GM18517 (cell line): ENCODE measurements around the gene S100A4.
"Not testable (repeated sequence)": the region's sequence is repeated elsewhere in the genome, so short reads cannot be mapped to it uniquely, and the experiment has no call there.

Experiments used
- ATAC-seq: cut with Tn5 transposase; IDR thresholded peaks from one replicate; pipeline ENCODE4 v1.9.1; 2021; ENCODE audit warnings: mild to moderate bottlenecking, moderate library complexity; ENCODE audit not compliant: unreplicated experiment

Gene S100A4

DNA sequence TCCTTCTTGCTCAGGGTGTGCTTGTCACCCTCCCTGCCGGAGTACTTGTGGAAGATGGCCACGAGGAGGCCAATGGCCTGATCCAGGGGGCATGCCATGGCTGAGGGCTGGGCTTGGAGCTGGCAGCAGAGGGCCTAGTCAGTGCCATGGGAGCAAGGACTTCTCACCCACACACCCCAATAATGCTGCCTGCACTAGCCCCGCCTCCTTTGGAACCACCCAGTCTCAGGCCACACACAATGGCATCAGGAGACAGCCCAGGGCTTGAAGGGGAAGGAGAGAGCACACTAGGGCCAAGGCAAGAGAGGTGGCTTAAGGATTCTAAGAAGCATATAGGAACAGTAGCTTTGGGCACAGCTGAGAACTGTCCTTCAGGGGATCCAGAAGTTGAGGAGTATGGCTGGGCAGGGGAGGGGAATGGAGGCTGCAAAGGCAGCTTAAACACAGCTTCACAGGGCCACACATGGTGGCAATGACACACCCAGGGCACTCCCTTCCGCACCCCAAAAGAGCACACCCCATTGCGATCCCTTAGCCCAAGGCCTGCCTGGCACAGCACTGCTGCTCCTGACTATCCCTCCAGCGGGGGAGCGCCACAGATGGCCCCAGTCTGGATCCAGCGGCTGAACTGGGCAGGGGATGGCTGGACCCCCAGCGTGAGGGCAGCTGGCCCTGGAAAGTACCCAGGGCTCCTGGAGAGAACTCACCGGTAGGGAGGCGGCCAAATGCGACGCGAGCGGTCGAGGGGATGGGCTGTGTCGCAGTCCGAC lies 10.2 kb downstream of the S100A4 start, which contains the start of gene S100A6:
Gene S100A6 (minus strand): TSS at position 750 of the 770 bp plus-strand sequence. CDS start 652 bp downstream, at position 98.
- peak; percentile 15 for ATAC-seq

DNA sequence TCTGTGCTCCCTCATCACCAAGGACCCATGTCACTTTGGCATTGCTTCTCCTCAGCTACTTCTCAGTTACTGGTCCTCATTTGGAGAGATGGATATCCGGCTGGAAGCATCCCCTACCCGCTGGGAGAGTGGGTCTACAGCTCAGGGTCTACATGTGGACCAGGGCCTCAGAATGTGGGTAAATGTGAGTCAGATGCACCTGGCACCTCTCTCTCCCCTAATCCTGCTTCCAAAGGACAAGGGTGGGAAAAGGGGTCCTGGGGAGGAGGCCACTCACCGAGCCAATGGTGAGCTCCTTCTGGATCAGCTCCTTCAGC lies 10.7 kb downstream of the S100A4 start:
- no peak for ATAC-seq

DNA sequence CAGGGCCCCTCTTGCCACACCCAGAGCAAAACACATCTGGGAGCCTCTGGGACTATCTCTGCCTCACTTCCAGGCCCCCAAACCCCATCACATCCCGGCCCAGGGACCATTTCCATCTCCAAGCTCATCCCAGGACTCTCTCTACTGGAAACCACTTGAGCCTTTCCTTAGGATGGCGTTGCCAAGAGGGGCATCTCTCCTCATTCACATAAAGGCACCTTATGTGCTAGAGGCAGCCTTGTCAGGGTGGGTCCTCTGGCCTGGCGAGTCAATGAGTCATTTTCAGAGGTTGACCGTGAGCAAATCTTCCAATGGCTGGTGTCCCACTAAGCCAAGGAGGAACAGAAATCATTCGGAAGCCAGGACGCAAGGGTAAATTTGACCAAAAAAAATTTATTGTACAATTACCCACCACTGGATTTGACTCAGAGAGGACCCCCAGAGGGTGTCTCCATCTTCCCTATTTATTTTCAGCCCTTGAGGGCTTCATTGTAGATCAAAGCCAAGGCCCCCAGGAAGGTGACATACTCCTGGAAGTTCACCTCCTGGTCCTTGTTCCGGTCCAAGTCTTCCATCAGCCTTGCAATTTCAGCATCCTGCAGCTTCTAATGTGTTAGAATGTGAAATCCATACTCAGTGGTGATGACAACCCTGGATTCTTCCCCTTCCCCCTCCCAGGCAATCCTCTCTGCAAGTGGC lies 11.2 kb downstream of the S100A4 start:
- ATAC-seq: no peak

DNA sequence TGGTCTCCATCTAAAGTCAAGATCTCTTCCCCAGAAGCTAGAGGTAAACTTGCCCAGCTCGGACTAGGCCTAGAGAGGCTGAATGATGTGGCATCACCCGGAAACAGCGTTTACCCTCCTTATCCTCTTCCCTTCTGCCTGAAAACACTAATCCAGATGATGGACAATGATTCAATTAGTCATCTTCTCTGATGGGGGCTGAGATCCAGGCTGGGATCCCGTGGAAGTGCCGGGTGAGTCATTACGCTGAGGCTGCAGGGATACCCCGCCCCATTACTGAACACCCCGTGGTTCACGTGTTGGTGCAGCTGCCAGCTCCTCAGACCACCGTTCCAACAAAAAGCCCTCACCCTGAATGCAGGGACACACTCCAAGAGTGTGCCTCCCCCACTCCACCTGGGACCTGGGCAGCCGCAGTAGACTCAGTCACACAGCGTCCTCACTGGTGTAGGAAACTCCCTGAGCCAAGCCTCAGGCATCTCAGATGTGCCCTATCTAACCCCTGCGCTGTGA lies 11.9 kb downstream of the S100A4 start:
- ATAC-seq: no peak

DNA sequence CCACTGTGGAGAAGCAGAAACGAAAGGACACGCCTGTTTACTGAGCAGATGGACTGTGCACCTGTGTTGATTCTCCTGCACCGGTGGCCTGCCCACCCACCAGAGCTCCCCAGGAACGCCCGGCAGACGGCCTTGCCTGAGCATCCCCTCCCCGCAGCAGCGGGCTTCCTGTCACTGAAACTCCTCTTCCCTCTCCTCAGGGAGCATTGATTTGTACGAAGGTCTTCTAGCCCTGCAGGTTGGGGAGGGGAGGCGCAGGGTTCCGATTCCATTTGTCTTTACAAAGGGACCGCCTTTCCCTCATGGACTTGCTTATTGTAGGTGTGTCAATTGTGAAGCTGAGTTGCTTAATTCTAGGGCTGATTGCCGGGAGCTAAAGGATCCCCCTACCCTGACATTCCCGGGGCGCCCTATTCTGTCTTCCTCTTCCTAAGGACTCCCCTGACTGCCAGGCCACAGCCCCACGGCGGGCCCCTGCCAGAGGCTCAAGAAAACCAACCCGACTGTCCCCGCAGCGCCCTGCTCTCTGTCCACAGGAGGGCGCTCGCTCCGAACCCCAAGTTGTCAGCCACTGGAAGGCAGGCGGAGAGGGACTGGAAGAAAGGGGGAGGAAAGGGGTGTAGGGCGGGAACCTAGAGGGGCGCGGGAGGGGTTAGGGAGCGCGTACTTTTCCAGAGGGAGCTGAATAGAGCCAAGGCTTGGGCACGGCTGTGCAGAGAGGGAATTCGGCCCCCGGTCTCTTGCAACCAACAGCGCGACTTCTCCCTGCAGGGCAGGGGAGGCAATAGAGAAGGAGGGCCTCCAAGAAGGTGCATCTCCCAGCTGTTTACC lies 12.6 kb downstream of the S100A4 start:
- ATAC-seq: no peak

DNA sequence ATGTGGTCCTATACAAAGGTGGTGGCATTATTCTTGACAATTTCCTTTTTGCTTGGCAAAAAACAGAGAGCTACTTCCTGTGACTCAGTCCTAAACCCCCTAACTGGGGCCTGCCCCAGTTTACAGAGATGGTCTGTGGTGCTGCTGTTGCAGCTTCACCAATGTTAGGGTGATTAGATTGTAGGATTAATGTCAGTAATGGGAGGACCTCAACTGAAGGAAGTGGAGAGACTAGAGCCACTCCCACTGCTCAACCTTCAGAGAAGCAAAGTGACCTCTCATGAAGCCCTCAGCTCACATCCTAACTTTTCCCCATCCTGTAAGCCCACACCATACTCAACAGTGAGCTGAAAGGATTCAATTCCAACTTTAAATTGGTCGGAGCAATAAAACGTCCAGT lies 13.4 kb downstream of the S100A4 start:
- ATAC-seq: no peak

DNA sequence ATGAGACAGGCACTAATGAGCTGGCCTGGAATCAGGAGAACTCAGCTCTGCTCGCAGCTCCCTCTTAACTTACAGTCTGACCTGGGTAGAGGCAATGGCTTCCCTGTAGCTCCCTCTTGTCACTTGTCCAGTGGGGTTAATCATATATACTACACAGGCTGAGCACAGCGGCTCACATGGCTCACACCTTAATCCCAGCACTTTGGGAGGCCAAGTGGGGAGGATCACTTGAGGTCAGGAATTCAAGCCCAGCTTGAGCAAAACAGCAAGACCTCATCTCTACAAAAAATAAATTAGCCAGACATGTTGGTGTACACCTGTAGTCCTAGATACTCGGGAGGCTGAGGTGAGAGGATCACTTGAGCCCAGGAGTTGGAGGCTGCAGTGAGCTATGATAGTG lies 14.0 kb downstream of the S100A4 start:
- no peak for ATAC-seq

DNA sequence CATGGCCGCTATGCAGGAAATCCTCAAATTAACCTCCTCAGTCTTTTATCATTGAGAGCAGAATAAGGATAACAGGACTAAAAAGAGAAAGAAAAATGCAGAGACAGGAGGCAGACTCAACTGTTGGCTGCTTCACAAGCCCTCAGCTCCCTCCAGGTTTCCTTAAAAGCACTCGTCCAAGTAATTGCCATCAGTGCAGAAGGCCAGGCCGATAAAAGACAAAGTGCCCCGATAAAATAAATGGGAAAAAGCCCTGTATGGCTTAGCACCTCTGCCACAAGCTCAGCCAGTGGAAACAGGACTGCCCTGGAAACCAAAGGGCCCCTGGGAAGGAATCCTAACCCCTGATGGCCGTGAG lies 17.9 kb downstream of the S100A4 start:
- ATAC-seq: no peak

DNA sequence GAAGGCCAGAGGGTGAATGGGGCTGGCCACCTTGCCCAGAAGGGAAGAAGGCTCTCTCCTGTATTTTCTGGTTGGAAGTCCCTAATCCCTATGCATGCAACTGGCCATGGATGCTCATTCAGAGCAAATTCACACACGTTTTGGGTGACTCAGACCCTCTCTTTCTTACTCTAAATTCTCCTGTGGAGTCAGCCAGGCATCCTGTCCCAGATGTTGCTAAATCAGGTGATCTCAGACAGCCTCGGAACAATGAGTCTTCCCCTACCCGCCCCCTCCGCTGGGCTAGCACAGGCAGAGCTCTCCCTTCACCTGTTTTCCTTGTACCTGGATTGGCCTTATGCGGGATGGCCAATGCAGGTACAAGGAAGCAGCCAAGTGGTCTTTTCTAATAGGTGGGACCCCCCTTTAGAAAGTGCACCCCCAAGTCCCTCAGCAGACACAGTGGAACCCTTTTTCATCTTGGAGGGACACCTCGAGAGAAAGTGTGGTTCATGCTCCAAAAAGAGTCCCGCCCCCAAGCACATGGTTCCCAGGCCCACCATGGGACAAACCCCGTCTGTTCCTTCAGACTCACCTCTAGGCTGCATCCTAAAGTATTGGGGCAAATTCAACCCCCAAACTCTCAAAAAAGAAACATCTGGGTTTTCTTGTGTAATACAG lies 18.5 kb downstream of the S100A4 start:
- ATAC-seq: no peak

DNA sequence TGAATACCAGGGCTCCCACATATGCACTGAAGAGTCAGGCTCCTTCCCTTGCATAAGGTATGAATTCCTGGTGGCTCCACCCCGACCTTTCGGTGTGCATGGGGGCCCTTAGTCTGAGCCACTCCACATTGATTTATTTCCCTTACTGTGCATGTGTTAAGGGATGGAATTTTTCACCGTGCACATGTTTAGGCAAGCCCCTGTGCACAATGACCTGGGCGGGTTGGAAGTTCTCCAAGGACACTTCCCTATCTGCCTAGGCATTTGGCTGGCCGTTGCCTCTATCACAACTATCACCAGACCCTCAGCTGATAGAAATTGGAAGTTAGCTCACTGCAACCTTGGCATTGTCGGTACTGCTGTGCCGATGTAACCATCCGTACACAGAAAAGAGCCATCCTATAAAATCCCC lies 19.5 kb downstream of the S100A4 start:
- no peak for ATAC-seq

DNA sequence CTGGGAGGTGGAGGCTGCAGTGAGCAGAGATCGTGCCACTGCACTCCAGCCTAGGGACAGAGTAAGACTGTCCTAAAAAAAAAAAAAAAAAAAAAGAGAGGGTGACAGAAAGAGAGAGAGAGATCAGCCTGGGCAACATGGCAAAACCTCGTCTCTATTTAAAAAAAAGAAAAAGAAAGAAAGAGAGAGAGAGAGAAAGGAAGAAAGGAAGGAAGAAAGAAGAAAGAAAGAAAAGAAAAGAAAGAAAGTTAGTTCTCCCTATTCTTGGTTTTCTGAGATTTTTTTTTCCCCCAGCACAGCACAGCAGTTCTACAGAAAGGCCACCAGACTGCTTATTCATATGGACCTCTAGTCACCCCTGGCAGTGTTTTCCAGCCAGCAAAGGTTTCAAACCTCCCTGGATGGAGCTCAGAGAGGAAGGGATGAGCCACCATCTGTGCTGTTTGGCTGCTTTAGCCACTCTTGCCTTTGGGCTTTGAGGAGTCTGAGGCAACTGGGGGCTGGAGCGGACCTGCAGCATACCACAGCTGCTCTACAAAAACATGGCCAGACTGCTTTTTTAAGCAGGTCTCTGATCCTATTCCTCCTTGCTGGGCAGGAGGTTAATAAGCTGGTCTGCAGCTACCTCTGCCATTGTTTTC lies 20.4 kb downstream of the S100A4 start:
- ATAC-seq: no peak

DNA sequence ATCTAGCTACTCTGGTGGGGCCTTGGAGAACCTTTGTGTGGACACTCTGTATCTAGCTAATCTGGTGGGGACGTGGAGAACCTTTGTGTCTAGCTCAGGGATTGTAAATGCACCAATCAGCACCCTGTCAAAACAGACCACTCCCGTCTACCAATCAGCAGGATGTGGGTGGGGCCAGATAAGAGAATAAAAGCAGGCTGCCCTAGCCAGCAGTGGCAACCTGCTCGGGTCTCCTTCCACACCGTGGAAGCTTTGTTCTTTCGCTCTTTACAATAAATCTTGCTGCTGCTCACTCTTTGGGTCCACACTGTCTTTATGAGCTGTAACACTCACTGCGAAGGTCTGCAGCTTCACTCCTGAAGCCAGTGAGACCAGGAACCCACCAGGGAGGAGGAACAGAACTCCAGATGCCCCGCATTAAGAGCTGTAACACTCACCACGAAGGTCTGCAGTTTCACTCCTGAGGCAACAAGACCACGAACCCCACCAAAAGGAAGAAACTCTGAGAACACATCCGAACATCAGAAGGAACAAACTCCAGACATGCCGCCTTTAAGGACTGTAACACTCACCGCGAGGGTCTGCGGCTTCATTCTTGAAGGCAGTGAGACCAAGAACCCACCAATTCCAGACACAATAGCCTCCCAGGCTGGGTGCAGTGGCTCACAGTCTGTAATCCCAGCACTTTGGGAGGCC lies 23.1 kb downstream of the S100A4 start:
- not testable (repeated sequence) for ATAC-seq

DNA sequence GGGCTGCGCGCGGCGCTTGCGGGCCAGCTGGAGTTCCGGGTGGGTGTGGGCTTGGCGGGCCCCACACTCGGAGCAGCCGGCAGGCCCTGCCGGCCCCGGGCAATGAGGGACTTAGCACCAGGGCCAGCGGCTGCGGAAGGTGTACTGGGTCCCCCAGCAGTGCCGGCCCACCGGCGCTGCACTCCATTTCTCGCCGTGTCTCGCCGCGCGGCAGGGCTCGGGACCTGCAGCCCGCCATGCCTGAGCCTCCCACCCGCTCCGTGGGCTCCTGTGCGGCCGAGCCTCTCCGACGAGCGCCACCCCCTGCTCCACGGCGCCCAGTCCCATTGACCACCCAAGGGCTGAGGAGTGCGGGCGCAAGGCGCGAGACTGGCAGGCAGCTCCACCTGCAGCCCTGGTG lies 23.8 kb downstream of the S100A4 start:
- not testable (repeated sequence) for ATAC-seq

DNA sequence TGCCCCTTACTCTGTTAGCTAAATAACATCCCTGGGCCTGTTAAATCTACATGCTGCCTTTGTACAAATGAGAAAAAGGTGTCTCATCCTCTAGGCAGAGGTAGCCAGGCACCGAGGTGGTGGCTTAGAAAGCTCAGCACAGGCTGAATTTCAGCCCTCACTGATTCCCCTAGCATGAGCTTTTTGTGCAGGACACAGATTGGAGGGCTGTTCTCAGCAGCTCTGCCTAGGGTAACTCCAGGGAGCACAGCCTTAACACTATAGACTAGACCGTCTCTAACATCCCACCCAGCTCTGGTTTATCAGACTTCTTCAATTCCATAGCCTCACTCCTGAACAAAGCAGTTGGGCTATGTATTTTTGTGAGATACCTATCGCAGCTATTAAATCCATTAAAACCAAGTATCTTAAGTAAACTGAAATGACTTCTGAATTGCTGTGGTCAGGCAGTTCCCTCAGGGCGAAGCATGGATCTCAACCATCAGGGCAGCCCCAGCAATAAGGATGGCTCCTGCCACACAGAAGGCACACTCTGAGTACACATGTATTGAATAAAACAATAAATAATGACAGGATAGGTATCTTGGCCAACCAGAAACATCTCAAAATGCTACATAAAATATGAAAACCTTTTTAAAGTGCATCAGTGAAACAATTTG lies 24.7 kb downstream of the S100A4 start:
- ATAC-seq: no peak

DNA sequence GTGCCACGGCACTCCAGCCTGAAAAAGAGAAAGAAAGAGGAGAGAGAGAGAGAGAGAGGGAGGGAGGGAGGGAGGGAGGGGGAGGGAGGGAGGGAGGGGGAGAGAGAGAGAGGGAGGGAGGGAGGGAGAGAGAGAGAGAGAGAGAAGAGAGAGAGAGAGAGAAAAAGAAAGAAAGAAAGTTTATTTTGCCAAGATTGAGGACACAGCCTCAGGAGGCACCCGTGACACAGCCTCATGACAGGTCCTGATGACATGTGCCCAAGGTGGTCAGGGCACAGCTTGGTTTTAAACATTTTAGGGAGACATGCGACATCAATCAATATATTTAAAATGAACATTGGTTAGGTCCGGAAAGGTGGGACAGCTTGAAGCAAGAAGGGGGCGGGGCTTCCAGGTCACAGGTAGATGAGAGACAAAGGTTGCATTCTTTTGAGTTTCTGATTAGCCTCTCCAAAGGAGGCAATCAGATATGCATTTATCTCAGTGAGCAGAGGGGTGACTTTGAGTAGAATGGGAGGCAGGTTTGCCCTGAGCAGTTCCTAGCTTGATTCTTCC lies 25.4 kb downstream of the S100A4 start:
- not testable (repeated sequence) for ATAC-seq

DNA sequence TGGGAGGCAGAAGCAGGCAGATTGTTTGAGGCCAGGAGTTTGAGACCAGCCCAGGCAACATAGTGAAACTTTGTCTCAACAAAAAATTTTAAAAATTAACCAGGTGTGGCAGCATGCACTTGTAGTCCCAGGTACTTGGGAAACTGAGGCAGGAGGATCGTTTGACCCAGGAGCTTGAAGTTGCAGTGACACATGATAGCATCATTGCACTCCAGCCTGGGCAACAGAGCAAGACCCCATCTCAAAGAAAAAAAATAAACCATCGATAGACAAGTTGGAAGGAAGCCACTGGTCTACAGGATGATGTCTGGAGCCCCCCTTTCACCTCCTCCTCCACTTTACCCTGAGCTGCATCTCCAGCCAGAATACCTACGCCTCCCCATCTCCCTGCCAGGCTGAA lies 26.4 kb downstream of the S100A4 start:
- no peak for ATAC-seq

DNA sequence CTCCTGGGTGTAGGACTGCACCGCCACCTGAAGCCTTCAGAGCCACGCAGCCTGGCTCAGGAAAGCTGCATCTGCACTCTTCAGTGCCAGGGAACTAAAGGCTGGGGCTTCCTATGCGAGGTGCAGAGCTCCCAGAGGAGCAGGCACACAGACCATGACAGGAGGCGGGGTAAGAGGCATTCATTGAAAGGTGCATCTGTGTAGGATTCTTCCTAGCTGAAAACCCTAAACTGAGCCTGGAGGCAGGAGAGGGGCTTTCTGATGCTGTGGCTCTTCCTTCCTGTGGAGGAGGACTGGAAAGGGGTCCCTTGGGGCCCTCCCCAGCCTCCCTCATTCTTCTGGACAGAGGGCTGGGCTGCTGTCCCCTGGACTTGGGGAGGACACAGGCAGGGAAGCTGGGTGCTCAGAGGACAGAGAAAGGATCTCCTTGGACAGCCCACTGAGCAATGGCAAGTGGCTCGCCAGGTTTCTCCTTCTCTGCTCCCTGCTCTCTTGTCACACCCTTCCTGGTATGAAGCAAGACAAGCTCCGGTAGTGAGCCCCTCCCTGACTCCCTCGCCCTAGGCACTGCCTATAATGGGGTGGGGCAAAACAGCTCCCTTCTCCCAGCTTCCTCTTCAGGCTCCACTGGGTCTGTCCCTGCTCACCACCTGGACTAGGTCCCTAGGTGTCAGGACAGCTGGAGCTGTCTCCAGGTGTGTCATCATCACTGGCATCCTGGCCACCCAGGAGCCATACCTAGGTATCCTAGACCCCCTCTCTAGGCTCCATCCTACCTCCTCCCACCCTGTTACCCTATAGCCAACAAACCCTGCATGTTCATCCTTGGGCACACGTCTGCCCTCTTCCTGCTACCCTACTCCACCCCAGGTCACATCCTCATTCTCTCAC lies 29.9 kb downstream of the S100A4 start:
- no peak for ATAC-seq

DNA sequence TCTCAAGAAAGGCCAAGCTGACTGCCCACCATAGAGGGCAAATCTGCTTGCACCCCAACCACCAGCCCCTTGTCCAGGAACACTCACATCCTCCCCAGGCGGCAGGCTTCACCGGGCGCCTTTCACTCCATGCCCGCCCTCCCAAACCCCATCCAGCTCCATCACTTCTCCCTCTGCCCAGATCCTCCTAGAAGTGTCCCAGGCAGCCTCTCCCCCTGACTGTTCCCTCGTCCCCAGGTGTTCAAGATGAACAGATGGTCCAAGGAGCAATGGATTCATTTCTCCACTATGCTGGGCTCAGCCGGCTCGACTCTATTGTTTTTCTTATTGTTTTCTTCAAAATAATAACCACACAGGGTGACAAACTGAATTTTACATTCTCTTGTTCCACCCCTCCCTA lies 31.9 kb downstream of the S100A4 start:
- ATAC-seq: no peak
